Activated naive CD4-positive, alpha-beta T cell treated with anti-CD3 and anti-CD28 coated beads for 36 hours (primary cell): Measurements from ENCODE around the gene ZNF407. TPM values are rescaled to one million over a fixed set of nuclear protein-coding genes. Genes with fewer than 3 reads are reported as not detected.
"Not testable (repeated sequence)": the region's sequence is repeated elsewhere in the genome, so short reads cannot be mapped to it uniquely, and the experiment has no call there.

Source experiments
- CTCF ChIA-PET: fragments of 350-600 bp; sonication (Branson Sonifier 250); formaldehyde crosslinking; loops from one replicate; lab custom pipeline; 2021; ENCODE audit warnings: antibody characterized with exemption; lab: Charles Lee
- DNase-seq: peaks from one replicate; pipeline ENCODE4 v3.0.0-alpha.2; 2020
- H3K27ac Mint-ChIP-seq: one replicate; pipeline ENCODE4 v1.8.0; 2021; ENCODE audit warnings: mild to moderate bottlenecking, mixed read lengths
- H3K27me3 Mint-ChIP-seq: one replicate; pipeline ENCODE4 v1.8.0; 2021; ENCODE audit warnings: low read depth, mixed read lengths
- H3K36me3 Mint-ChIP-seq: one replicate; pipeline ENCODE4 v1.8.0; 2021; ENCODE audit warnings: low read depth, mixed read lengths
- H3K4me1 Mint-ChIP-seq: one replicate; pipeline ENCODE4 v1.8.0; 2021; ENCODE audit warnings: low read depth, mixed read lengths
- H3K4me3 Mint-ChIP-seq: one replicate; pipeline ENCODE4 v1.8.0; 2021; ENCODE audit warnings: mild to moderate bottlenecking, moderate library complexity, mixed read lengths
- H3K9me3 Mint-ChIP-seq: one replicate; pipeline ENCODE4 v1.8.0; 2021; ENCODE audit warnings: mixed read lengths
- intact Hi-C: fragments of 100-400 bp; cut with micrococcal nuclease; formaldehyde crosslinking; loops from one replicate; pipeline ENCODE4 v1.15.1; 2023
- total RNA-seq, 2 experiments: library from RNA; stranded (reverse); gene quantifications; one replicate each; pipeline ENCODE4 v1.2.3, GENCODE V29; 2021

The ZNF407 gene
- total RNA-seq, 2 experiments from 2014 or later = 9.8 to 9.9 TPM

- Mint-ChIP-seq H3K27me3 (no peaks in the 10 kb centered on the region), H3K4me1 (peaks cover 24% of the 10 kb centered on the region), H3K9me3 (peaks cover 28% of the 10 kb centered on the region), H3K4me3 (no peak overlapping the region), H3K36me3 (peaks cover 12% of the 10 kb centered on the region), H3K27ac (no peak overlapping the region)
- no peak for DNase-seq
- intact Hi-C loops = loop anchor here (10.0 kb wide), 1 partner anchor 1010 kb away; no protein-coding TSS in a partner anchor
- CTCF ChIA-PET = no interaction called here
Measured at GRCh38 chr18:75075016-75075305, 477.3 kb downstream of the ZNF407 start.

- Mint-ChIP-seq H3K4me1 (peaks cover 20% of the 10 kb centered on the region), H3K9me3 (peaks cover 28% of the 10 kb centered on the region), H3K27ac (no peak overlapping the region), H3K36me3 (peaks cover 12% of the 10 kb centered on the region), H3K4me3 (no peak overlapping the region), H3K27me3 (no peaks in the 10 kb centered on the region)
- DNase-seq = no peak
- intact Hi-C loops = loop anchor here (10.0 kb wide), 1 partner anchor 1011 kb away; no protein-coding TSS in a partner anchor
- CTCF ChIA-PET = no interaction called here
Measured at GRCh38 chr18:75075429-75075841, 477.8 kb downstream of the ZNF407 start.

- no peaks in the 10 kb centered on the region for H3K27me3 Mint-ChIP-seq
- CTCF ChIA-PET = no interaction called here
- peaks cover 28% of the 10 kb centered on the region for H3K9me3 Mint-ChIP-seq
- intact Hi-C loops = loop anchor here (10.0 kb wide), 1 partner anchor 1011 kb away; no protein-coding TSS in a partner anchor
- H3K27ac Mint-ChIP-seq = no peak overlapping the region
- H3K4me3 Mint-ChIP-seq = no peak overlapping the region
- peaks cover 12% of the 10 kb centered on the region for H3K36me3 Mint-ChIP-seq
- peaks cover 11% of the 10 kb centered on the region for H3K4me1 Mint-ChIP-seq
- DNase-seq = no peak
Measured at GRCh38 chr18:75076286-75076685, 478.6 kb downstream of the ZNF407 start.

DNA sequence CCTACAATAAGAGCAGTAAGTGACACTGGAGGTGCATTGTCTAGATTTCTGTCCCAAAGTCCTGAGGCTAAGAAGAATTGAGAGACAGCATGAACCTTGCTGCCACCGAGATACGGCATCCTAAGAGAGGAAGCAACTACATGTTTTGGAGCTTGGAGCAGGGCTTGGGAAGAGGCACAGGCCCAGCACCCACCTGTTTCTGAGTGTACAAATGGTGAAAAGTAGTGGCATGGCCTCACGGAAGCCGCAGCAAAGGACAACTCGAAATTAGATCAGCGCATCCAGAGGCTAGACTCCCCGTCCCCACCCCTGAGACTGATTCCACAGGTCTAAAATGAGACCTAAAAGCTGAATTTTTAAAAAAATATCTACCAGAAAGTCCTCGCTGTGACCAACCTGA, 483.8 kb downstream of the ZNF407 start:
- Mint-ChIP-seq H3K4me1 (no peaks in the 10 kb centered on the region), H3K36me3 (peaks cover under 1% of the 10 kb centered on the region), H3K27ac (no peak overlapping the region), H3K27me3 (no peaks in the 10 kb centered on the region), H3K9me3 (peaks cover 19% of the 10 kb centered on the region), H3K4me3 (no peak overlapping the region)
- intact Hi-C loops = loop anchor here (2.0 kb wide), 1 partner anchor 429 kb away; no protein-coding TSS in a partner anchor
- no peak for DNase-seq
- CTCF ChIA-PET = no interaction called here

GRCh38 chr18:75083131-75083530, 485.5 kb downstream of the ZNF407 start:
- Mint-ChIP-seq H3K4me1 (no peaks in the 10 kb centered on the region), H3K36me3 (no peaks in the 10 kb centered on the region), H3K27ac (no peak overlapping the region), H3K27me3 (no peaks in the 10 kb centered on the region), H3K9me3 (peaks cover 16% of the 10 kb centered on the region), H3K4me3 (no peak overlapping the region)
- intact Hi-C loops = no loop called here
- CTCF ChIA-PET = no interaction called here
- DNase-seq = no peak

- peaks cover 12% of the 10 kb centered on the region for H3K9me3 Mint-ChIP-seq
- H3K27me3 Mint-ChIP-seq = no peaks in the 10 kb centered on the region
Measured at GRCh38 chr18:75083761-75084160, 486.1 kb downstream of the ZNF407 start.

DNA sequence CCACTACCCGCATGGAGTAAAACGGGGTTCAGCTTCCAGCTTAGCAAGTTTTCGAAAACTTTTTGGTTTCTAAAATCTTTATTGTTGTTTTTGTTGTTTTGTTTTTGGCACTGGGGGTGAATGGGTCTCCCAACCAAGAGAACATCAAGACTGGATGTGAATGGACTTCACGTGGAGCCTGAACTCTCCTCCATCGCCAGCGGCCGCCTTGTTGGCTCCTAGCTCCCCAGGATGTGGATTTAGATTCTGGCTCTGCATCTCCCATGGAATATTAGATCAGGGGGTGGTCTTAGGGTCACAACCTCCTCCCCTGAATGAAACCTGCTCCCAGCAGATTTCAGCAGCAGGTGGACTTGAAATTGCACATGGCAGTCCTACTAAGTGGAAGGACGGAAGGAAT, 488.0 kb downstream of the ZNF407 start:
- H3K4me3 Mint-ChIP-seq, CTCF ChIA-PET, H3K27ac Mint-ChIP-seq, DNase-seq, H3K27me3 Mint-ChIP-seq, H3K9me3 Mint-ChIP-seq, intact Hi-C loops, H3K4me1 Mint-ChIP-seq, H3K36me3 Mint-ChIP-seq: not testable (repeated sequence)

More at GRCh38 chr18:75083761-75084160, 486.1 kb downstream of the ZNF407 start:
- Mint-ChIP-seq H3K4me3 (no peak overlapping the region), H3K36me3 (no peaks in the 10 kb centered on the region), H3K27ac (no peak overlapping the region), H3K4me1 (no peaks in the 10 kb centered on the region)
- CTCF ChIA-PET = no interaction called here
- DNase-seq = no peak
- intact Hi-C loops = no loop called here

- Mint-ChIP-seq H3K9me3 (peaks cover 6% of the 10 kb centered on the region), H3K4me1 (no peaks in the 10 kb centered on the region), H3K27me3 (no peaks in the 10 kb centered on the region), H3K27ac (no peak overlapping the region), H3K36me3 (no peaks in the 10 kb centered on the region), H3K4me3 (no peak overlapping the region)
- intact Hi-C loops = no loop called here
- CTCF ChIA-PET = no interaction called here
- no peak for DNase-seq
Measured at GRCh38 chr18:75086494-75087034, 488.9 kb downstream of the ZNF407 start.

GRCh38 chr18:75087119-75088020, 489.7 kb downstream of the ZNF407 start:
- intact Hi-C loops = no loop called here
- Mint-ChIP-seq H3K4me1 (no peaks in the 10 kb centered on the region), H3K36me3 (no peaks in the 10 kb centered on the region), H3K27me3 (no peaks in the 10 kb centered on the region), H3K4me3 (no peak overlapping the region), H3K9me3 (peaks cover 6% of the 10 kb centered on the region), H3K27ac (no peak overlapping the region)
- DNase-seq = no peak
- CTCF ChIA-PET = no interaction called here

DNA sequence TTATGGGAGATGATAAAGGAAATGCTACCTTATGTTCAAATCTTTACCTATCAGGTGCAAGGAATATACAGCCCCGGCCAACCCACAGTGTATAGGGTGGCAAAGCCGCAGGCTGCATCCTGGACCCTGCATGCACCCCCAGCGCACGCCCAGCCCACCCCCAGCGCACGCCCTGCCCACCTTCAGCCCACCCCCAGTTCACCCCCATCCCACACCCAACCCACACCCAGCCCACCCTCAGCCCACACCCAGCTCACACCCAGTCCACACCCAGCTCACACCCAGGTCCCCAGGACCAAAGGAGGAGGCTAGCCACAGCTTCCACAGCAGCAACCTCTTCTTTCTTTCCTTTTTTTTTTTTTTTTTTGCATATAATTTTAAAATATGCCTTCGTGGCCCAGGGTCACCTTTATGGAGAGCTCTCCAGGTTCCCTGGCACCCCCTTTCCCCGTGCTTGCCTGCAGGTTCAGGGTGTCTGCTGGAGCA, 490.4 kb downstream of the ZNF407 start:
- Mint-ChIP-seq H3K36me3 (no peaks in the 10 kb centered on the region), H3K27ac (no peak overlapping the region), H3K9me3 (peaks cover 3% of the 10 kb centered on the region), H3K4me1 (no peaks in the 10 kb centered on the region), H3K27me3 (no peaks in the 10 kb centered on the region), H3K4me3 (no peak overlapping the region)
- DNase-seq = no peak
- intact Hi-C loops = no loop called here
- CTCF ChIA-PET = no interaction called here

DNA sequence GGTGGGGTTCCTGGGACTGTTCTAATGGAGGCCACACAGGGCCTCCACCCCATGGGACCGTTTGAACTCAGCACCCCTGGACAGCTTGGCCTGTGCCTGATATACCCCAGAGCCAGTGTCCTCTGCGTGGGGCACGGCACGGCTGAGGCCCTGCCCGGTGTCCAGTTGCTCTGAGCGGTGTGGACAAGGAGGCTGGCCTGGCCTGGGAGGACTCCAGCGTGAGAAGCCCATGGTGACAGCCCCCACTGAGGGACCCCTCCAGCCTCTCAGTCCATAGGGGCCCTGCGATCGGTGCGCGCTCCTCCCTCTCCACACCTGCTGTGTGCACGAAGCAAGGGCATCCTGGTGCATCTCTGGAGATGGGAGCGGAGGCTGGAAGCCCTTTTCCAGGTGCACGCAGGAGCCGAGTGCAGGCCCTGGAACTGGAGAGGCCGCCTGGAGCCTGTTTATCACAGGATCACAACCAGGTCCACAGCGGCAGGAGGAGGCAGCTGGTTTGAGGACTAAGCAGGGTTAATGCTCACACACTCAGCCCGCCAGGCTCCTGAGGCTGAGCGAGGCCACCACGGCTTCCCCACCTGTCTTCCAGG, 491.0 kb downstream of the ZNF407 start:
- peaks cover 3% of the 10 kb centered on the region for H3K9me3 Mint-ChIP-seq
- CTCF ChIA-PET = no interaction called here
- no peak overlapping the region for H3K27ac Mint-ChIP-seq

DNA sequence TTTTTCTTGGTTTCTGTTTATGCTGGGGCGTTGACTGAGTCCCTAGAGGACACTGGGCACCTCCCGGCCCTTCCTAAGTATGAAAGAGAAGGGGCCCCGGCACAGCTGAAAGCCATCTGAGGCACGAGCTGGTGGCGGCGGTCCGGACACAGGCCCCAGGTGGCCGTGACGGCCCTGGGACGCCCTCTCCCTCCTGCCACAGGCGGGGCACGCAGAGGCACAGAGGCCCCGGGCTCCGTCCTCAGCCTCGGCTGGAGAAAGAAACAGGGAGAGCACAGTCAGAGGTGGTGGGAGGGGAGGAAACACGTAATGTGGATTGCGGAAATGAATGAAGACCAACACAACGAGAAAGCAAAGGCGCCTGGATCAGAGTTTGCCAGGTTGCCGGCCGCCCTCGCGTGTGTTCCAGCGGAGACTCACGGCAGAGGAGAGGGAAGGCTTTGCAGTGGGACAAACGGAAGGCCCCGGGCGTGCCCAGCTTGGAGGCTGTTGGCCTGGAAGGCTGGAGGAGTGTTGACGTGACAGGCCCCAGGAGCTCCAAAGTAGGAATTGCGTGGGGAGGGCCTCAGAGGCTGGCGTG, 492.2 kb downstream of the ZNF407 start:
- Mint-ChIP-seq H3K4me3 (no peak overlapping the region), H3K4me1 (no peaks in the 10 kb centered on the region), H3K27ac (no peak overlapping the region), H3K9me3 (peaks cover 3% of the 10 kb centered on the region), H3K27me3 (no peaks in the 10 kb centered on the region), H3K36me3 (no peaks in the 10 kb centered on the region)
- intact Hi-C loops = no loop called here
- DNase-seq = no peak
- CTCF ChIA-PET = no interaction called here

More for the DNA sequence above, 491.0 kb downstream of the ZNF407 start:
- no peak for DNase-seq
- no peaks in the 10 kb centered on the region for H3K27me3 Mint-ChIP-seq
- intact Hi-C loops = no loop called here
- no peak overlapping the region for H3K4me3 Mint-ChIP-seq
- H3K4me1 Mint-ChIP-seq = no peaks in the 10 kb centered on the region
- H3K36me3 Mint-ChIP-seq = no peaks in the 10 kb centered on the region
